Lung (tissue), 12 donors: ENCODE measurements around the gene SWI5. TPM values are rescaled to one million over a fixed set of nuclear protein-coding genes. Genes with fewer than 3 reads are reported as not detected.

Experiments used
- ATAC-seq: fragments of 200-7000 bp; cut with Tn5 transposase; one replicate; pipeline ENCODE4 v1.9.1; 2020; ENCODE audit warnings: moderate number of reproducible peaks; ENCODE audit not compliant: insufficient read depth, low FRiP score
- DNase-seq, 3 donors: peaks; one replicate each; pipeline ENCODE4 v3.0.0-alpha.2; 2013 to 2017
- H3K27ac ChIP-seq, 2 donors: one replicate each; pipeline ENCODE4 v1.5.1; 2013; ENCODE audit warnings: mild to moderate bottlenecking in 2 of 2, moderate library complexity in 2 of 2, control low read depth in 1 of 2, inconsistent platforms in 1 of 2, low read depth in 1 of 2, low read length in 1 of 2
- H3K27me3 ChIP-seq, 3 donors: one replicate each; pipeline ENCODE4 v1.5.1; 2013; ENCODE audit warnings: low read length in 2 of 3; ENCODE audit not compliant: control insufficient read depth in 3 of 3, insufficient read depth in 3 of 3
- H3K36me3 ChIP-seq, 4 donors: one replicate each; pipeline ENCODE4 v1.5.1; 2013; ENCODE audit warnings: low read length in 4 of 4, mild to moderate bottlenecking in 1 of 4, moderate library complexity in 1 of 4; ENCODE audit not compliant: control insufficient read depth in 4 of 4, insufficient read depth in 4 of 4
- H3K4me1 ChIP-seq, 5 donors: one replicate each; pipeline ENCODE4 v1.5.1; 2013; ENCODE audit warnings: low read length in 5 of 5, mild to moderate bottlenecking in 2 of 5, moderate library complexity in 1 of 5; ENCODE audit not compliant: control insufficient read depth in 5 of 5, insufficient read depth in 5 of 5
- H3K4me3 ChIP-seq: one replicate; pipeline ENCODE4 v1.5.1; 2013; ENCODE audit warnings: mild to moderate bottlenecking, control low read depth, moderate library complexity
- H3K9ac ChIP-seq, 2 donors: one replicate each; pipeline ENCODE4 v1.5.1; 2013; ENCODE audit warnings: low read length in 2 of 2, control low read depth in 1 of 2; ENCODE audit not compliant: insufficient read depth in 1 of 2
- H3K9me3 ChIP-seq, 4 donors: one replicate each; pipeline ENCODE4 v1.5.1; 2013; ENCODE audit warnings: low read length in 3 of 4, mild to moderate bottlenecking in 1 of 4, moderate library complexity in 1 of 4; ENCODE audit not compliant: control insufficient read depth in 4 of 4, insufficient read depth in 3 of 4
- WGBS, 2 donors: extraction: QIAGEN DNeasy Blood & Tissue Kit; methylation state at CpG; one replicate each; pipeline ENCODE4 v1.1.7; 2013; 5-methylcytosine and 5-hydroxymethylcytosine counted together
- polyA plus RNA-seq, 2 donors: library from polyadenylated mRNA; stranded (reverse); fragments of 200-250 nt; gene quantifications; one replicate each; pipeline ENCODE4 v1.2.1, GENCODE V29; 2013
- total RNA-seq, 2 donors: library from RNA; depleted of rRNA in 1 of 2; stranded (reverse); fragments of >200 nt in 1 of 2; gene quantifications; one replicate each; pipeline ENCODE4 v1.2.1, GENCODE V29; 2014 to 2021
- TF ChIP-seq, protein P1 (sequence below): IDR thresholded peaks from 2 replicates; pipeline ENCODE4 v1.5.1; 2012; ENCODE audit warnings: mild to moderate bottlenecking; ENCODE audit errors: control extremely low read depth, extremely low read depth
- donor health status: control.
- donor health status: control.
- donor health status: Bipolar disorder and iron deficiency.
- donor health status: healthy.
- donor health status: DM: yes; HTN: yes; CAD: no.

SWI5 gene
- total and polyA plus RNA-seq, 4 donors, result 19.6 to 28.4 (median 23.2) TPM

- TF ChIP-seq, protein P1, sequence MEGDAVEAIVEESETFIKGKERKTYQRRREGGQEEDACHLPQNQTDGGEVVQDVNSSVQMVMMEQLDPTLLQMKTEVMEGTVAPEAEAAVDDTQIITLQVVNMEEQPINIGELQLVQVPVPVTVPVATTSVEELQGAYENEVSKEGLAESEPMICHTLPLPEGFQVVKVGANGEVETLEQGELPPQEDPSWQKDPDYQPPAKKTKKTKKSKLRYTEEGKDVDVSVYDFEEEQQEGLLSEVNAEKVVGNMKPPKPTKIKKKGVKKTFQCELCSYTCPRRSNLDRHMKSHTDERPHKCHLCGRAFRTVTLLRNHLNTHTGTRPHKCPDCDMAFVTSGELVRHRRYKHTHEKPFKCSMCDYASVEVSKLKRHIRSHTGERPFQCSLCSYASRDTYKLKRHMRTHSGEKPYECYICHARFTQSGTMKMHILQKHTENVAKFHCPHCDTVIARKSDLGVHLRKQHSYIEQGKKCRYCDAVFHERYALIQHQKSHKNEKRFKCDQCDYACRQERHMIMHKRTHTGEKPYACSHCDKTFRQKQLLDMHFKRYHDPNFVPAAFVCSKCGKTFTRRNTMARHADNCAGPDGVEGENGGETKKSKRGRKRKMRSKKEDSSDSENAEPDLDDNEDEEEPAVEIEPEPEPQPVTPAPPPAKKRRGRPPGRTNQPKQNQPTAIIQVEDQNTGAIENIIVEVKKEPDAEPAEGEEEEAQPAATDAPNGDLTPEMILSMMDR, result no peak
- no peaks in the 10 kb centered on the region for H3K27me3 ChIP-seq
- H3K9ac ChIP-seq, result no peak overlapping the region
- no peak overlapping the region for H3K4me3 ChIP-seq
- peaks cover 0 to 3% (median 0%) of the 10 kb centered on the region in 5 donors for H3K4me1 ChIP-seq
- no peak overlapping the region for H3K27ac ChIP-seq
- no peak for ATAC-seq
- H3K9me3 ChIP-seq, result no peaks in the 10 kb centered on the region
- DNase-seq, result no peak
- H3K36me3 ChIP-seq, result peaks cover 0 to 33% (median 3%) of the 10 kb centered on the region in 4 donors
- WGBS, 2 donors, result 96 to 97% methylated on average over 16 of the region's 16 CpGs
These were observed 33.5 kb downstream of the SWI5 start for GRCh38 chr9:128309551-128309950.

- no peak overlapping the region for H3K9ac ChIP-seq
- H3K27ac ChIP-seq, result peak overlapping the region in 1 of 2 donors; percentile 65
- no peaks in the 10 kb centered on the region for H3K9me3 ChIP-seq
- H3K27me3 ChIP-seq, result no peaks in the 10 kb centered on the region
- peaks cover 1 to 39% (median 7%) of the 10 kb centered on the region in 4 donors for H3K36me3 ChIP-seq
- TF ChIP-seq, protein P1, result no peak
- no peak overlapping the region for H3K4me3 ChIP-seq
- no peak for DNase-seq
- no peak for ATAC-seq
- 89 to 92% methylated on average over 10 of the region's 10 CpGs for WGBS, 2 donors
- peaks cover 0 to 3% (median 0%) of the 10 kb centered on the region in 5 donors for H3K4me1 ChIP-seq
These were observed 34.4 kb downstream of the SWI5 start for GRCh38 chr9:128310461-128310860.

- no peaks in the 10 kb centered on the region for H3K27me3 ChIP-seq
- no peak overlapping the region for H3K4me3 ChIP-seq
- H3K27ac ChIP-seq, result no peak overlapping the region
- DNase-seq (no peak), ATAC-seq (no peak)
- 95 to 96% methylated on average over 4 of the region's 4 CpGs for WGBS, 2 donors
- peaks cover 7 to 45% (median 20%) of the 10 kb centered on the region in 4 donors for H3K36me3 ChIP-seq
- H3K9ac ChIP-seq, result no peak overlapping the region
- H3K9me3 ChIP-seq, result no peaks in the 10 kb centered on the region
- TF ChIP-seq, protein P1, result no peak
- H3K4me1 ChIP-seq, result peaks cover 0 to 3% (median 0%) of the 10 kb centered on the region in 5 donors
These were observed 38.6 kb downstream of the SWI5 start for GRCh38 chr9:128314697-128315096.

- WGBS, 2 donors, result 70 to 83% methylated on average over 9 of the region's 9 CpGs
- Histone ChIP-seq H3K9ac (no peak overlapping the region), H3K27ac (no peak overlapping the region), H3K9me3 (no peaks in the 10 kb centered on the region), H3K36me3 (peaks cover 7 to 30% (median 21%) of the 10 kb centered on the region in 4 donors), H3K27me3 (no peaks in the 10 kb centered on the region), H3K4me1 (peaks cover 0 to 3% (median 1%) of the 10 kb centered on the region in 5 donors), H3K4me3 (no peak overlapping the region)
- ATAC-seq, result no peak
- no peak for DNase-seq
- TF ChIP-seq, protein P1, result no peak
These were observed 40.3 kb downstream of the SWI5 start for GRCh38 chr9:128316421-128316820.
